Measurements from ENCODE around the gene DENND6B.

Gene DENND6B

DNA sequence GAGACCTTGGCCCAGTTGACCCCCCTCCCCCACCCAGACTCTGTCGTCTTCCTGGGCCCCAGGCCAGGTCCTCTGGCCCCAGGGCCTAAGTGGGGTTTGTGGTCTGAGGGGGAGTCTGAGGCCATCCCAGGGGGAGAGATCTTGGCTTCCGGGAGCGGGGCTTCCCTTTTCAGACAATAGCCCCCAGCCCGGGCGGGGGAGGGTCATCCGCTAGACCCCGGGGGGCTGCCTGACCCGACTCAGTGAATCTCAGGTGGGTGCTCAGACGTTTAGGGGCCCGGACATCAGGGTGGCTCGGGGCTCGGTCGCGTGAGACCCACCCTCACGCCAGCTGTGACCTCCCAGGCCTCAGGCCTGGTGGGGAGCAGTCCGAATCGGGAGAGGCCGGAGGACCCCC is 57.2 kb downstream of the DENND6B start:
- no peak for DNase-seq

DNA sequence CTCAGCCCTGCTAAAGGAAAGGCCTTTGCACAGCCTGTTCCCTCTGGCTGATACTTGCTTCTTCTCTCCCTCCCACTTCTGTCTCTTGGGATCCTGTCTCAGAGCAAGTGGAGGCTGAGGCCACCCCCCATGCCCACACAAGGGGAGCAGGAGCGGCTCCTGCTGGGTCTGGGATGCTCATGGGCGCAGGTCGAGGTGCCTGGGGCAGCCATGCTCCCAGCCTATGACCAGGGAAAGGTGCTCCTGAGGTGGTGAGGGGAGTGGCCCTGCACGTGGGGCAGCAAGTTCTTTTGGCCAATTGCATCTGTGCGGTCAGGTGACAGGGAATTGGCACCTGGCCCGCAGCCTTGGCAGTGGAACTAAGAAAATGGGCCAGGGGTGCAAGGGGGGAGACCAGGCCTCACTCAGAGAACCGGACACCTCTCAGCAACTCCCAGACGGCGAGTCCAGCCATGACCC is 58.1 kb downstream of the DENND6B start:
- no peak for DNase-seq

DNA sequence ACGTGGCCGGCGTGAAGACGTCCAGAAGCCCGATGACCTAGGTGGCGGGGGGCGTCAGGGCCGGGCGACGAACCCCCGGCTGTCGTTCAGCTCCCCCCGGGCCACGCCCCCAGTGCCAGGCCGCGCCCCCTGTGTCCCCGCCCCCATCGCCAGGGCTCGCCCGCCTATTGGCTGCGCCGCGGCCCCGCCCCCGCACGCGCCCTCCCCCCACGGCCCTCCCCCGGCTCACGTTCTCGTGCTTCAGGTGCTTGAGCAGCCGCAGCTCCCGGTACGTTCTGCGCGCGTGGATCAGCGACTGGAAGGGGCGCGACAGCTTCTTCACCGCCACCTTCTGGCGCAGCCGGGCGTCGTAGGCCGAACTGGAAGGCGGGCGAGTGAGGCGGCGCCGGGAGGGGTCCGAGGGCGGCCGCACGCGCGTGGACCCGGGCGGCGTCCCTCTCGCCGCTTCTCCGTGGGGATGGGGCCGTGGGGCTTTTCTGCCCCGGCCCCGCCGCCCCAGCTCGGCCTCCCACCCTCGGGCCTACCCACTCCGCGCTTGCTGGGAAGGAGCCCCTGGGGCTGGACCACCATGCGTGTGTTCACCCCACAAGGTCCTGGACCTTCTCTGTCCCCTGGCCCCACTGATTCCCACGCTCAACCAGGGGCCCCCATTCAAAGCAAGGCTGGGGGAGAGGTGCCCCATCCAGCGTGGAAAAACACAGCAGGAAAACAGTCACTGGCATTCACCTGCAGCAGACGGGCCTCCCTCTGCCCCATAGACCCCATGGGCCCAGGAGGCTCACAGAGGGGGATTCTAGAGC is 59.0 kb downstream of the DENND6B start:
- no peak for DNase-seq

GRCh38 chr22:50266994-50267393 is 59.8 kb downstream of the DENND6B start:
- no peak for DNase-seq

- DNase-seq: no peak
These were observed 61.7 kb downstream of the DENND6B start for GRCh38 chr22:50264946-50265669.

DNA sequence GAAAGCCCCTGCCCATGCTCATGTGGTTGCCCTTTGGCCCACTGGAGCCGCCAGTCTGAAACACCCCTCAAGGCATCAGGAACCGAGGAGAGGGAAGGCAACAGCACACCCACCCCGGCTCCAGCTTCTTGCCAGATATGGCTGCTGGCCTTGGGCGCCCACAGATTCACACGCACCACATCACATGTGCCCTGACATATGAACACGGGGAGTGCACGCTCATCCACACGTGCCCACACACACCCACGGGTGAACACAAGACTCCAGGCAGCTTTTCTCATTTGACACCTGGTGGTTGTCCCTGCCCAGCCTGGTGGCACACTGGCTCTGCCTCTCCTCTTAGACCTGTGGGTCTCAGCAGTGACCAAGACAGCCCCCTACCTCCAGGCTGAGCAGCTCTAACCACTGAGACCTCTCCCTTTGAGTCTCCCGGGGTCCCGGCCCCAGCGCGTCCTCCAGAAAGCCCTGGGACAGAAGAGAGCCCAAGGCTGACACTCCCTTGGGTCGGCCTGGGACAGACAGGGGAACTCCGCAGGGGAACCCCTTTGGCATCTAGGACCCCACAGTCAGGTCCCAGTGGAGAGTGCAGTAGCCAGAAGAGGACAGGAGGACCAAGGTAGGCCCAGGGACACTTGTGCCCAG is 62.6 kb downstream of the DENND6B start:
- no peak for DNase-seq

GRCh38 chr22:50262973-50263617 is 63.7 kb downstream of the DENND6B start:
- DNase-seq: no peak

- no peak for DNase-seq
These were observed 64.3 kb downstream of the DENND6B start for GRCh38 chr22:50262460-50262911.

DNA sequence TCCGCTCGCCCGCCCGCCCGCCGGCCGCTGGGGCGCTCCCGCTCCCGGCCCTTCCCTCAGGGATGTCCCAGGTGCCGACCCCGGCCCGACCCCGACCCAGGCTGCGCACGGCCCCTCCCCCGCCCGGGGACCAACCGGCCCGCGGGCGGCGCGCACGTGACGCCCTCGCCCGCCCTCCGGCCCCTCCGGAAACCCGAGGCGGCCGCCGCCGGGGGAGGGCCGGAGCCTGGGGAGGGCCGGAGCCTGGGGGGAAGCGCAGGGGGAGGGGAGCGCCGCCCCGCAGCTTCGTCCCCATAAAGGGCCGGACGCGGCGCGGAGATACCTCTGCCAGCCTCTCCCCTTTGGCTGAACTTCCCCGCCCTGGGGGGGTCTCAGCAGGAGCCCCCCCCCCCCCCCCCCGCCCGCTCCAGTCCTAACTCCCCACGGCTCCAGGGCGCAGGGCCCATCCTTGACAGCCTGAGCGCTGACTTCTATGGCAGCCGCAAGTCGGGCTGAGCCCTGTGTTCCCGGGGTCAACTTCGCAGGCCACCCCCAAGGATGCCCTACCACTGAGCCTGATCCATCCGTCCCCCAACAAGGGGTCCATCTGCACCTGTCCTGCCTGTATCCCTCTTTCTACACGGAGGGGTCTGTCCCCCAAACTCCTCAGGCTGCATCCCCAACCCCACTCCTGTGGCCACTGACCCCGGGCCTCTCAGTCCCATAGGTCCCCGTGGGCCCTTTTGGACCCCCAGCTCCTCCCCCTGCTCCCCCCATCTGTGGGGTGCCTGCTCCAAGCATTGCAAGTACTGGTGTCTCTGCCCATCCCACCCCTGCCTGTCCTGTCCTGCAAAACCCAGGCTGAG is 65.0 kb downstream of the DENND6B start, which contains the start of gene MAPK12:
Gene MAPK12 (minus strand): TSS at position 69 of the 845 bp plus-strand sequence. CDS start 174 bp downstream, outside the sequence.
- DNase-seq: no peak

- peak; percentile 45 for DNase-seq
These were observed 65.8 kb downstream of the DENND6B start for GRCh38 chr22:50260801-50261614.

GRCh38 chr22:50260434-50260800 is 66.4 kb downstream of the DENND6B start:
- DNase-seq: no peak

DNA sequence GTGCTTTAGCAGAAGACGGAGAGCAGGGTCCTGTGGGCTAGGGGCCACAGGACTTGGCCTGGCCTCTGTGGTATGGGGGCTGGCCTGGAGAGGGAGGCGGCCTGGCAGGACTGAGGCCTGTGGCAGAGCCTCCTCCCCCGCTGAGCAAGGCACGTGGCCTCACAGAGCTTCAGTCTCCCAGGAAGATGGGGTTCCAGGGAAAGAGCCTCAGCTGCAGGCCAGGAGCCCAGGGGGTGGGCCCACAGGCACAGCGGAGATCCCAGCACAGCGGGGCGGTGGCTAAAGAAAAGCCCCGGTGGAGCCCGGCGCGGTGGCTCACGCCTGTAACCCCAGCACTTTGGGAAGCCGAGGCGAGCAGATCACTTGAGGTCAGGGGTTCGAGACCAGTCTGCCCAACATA is 67.5 kb downstream of the DENND6B start:
- no peak for DNase-seq

Data from KG1 (cell line).